Skeletal muscle tissue (tissue), 4 donors: ENCODE measurements around the gene PDCD7. TPM values are rescaled to one million over a fixed set of nuclear protein-coding genes. Genes with fewer than 3 reads are reported as not detected.

Experiments
- H3K27ac ChIP-seq: one replicate; pipeline ENCODE4 v1.7.0; 2013; ENCODE audit warnings: mild to moderate bottlenecking, low read depth, low read length, inconsistent platforms
- H3K27me3 ChIP-seq, 3 donors: one replicate each; pipeline ENCODE4 v1.7.0; 2013; ENCODE audit warnings: low read length in 3 of 3; ENCODE audit not compliant: control insufficient read depth in 3 of 3, insufficient read depth in 3 of 3
- H3K36me3 ChIP-seq, 3 donors: one replicate each; pipeline ENCODE4 v1.7.0; 2013; ENCODE audit warnings: low read length in 3 of 3; ENCODE audit not compliant: control insufficient read depth in 3 of 3, insufficient read depth in 3 of 3
- H3K4me1 ChIP-seq, 3 donors: one replicate each; pipeline ENCODE4 v1.7.0; 2013; ENCODE audit warnings: low read length in 3 of 3, mild to moderate bottlenecking in 3 of 3; ENCODE audit not compliant: control insufficient read depth in 3 of 3, insufficient read depth in 3 of 3
- H3K4me3 ChIP-seq, 3 donors: one replicate each; pipeline ENCODE4 v1.7.0; 2013; ENCODE audit warnings: low read length in 3 of 3
- H3K9ac ChIP-seq, 3 donors: one replicate each; pipeline ENCODE4 v1.7.0; 2013; ENCODE audit warnings: low read length in 3 of 3, mild to moderate bottlenecking in 3 of 3, moderate library complexity in 2 of 3, low read depth in 1 of 3
- H3K9me3 ChIP-seq, 3 donors: one replicate each; pipeline ENCODE4 v1.7.0; 2013; ENCODE audit warnings: low read length in 3 of 3; ENCODE audit not compliant: control insufficient read depth in 3 of 3
- total RNA-seq: library from RNA; depleted of rRNA; stranded (reverse); fragments of >200 nt; gene quantifications from one replicate; pipeline ENCODE4 v1.2.3, GENCODE V29; 2014
- donor health status: Osteomylitis.

PDCD7 gene
- total RNA-seq, 1 donor from 2014 or later: 11.5 TPM

DNA sequence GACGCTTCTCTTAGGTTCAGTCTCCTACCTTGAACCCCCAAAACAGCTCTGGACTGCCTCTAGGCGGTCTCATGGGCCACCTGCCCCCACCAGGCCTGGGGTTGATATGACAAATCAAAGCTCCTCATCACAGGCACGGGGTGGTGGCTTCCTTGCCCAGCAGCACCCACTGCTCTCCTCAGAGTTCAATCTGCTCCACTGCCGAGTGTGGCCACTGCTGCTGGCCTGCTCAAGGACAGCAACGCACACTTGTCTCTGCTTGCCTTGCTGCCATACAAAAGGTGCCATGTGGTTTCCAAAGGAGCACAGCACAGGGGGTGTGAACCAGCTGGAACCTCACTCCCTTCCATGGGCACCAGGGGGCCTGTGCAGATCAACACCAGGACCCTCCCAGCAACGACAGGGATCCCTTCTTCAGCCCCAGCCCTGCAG, 46.9 kb downstream of the PDCD7 start:
- Histone ChIP-seq H3K27me3 (peaks cover 0 to 10% (median 0%) of the 10 kb centered on the region in 3 donors), H3K9ac (no peak overlapping the region), H3K36me3 (peaks cover 0 to 2% (median 0%) of the 10 kb centered on the region in 3 donors), H3K9me3 (no peaks in the 10 kb centered on the region), H3K4me1 (peaks cover 51 to 80% (median 64%) of the 10 kb centered on the region in 3 donors), H3K4me3 (no peak overlapping the region), H3K27ac (peak overlapping the region; percentile 45)

DNA sequence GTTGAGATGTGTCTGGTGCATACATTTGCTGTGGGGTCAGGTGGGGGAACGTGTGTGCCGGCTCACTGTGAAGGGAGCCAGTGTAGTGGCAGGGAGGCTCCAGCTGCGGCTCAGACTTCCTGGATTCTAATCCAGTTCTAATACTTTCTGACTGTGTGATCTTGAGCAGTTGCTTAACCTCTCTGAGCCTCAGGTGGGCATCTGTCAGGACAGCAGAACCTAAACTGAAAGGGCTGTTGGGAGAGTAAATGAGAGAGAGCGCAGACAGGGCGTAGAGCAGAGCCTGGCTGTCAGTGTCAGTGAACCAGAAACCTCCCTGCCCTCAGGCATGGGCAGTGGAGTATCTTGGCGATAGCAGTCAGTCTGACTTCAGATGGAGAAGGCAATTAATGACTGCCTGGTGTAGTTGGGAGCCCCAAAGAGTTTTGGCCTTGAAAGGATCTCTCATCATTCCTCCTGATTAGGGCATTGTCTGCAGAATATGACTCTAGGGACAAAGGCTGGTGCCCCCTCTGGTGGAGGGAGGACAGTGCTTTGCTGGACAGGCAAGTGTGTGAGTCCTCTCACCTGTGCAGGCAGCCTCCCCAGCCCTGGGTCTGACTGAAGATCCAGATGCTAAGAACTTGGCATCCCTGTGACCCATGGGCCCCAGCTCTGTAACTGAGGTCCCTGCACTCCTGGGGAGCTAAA, 47.5 kb downstream of the PDCD7 start:
- Histone ChIP-seq H3K9me3 (no peaks in the 10 kb centered on the region), H3K4me1 (peaks cover 57 to 85% (median 66%) of the 10 kb centered on the region in 3 donors), H3K36me3 (peaks cover 0 to 2% (median 0%) of the 10 kb centered on the region in 3 donors), H3K4me3 (no peak overlapping the region), H3K27ac (peak overlapping the region; percentile 45), H3K9ac (peak overlapping the region; percentile 38 to 58 (median 40)), H3K27me3 (peaks cover 0 to 10% (median 0%) of the 10 kb centered on the region in 3 donors)

DNA sequence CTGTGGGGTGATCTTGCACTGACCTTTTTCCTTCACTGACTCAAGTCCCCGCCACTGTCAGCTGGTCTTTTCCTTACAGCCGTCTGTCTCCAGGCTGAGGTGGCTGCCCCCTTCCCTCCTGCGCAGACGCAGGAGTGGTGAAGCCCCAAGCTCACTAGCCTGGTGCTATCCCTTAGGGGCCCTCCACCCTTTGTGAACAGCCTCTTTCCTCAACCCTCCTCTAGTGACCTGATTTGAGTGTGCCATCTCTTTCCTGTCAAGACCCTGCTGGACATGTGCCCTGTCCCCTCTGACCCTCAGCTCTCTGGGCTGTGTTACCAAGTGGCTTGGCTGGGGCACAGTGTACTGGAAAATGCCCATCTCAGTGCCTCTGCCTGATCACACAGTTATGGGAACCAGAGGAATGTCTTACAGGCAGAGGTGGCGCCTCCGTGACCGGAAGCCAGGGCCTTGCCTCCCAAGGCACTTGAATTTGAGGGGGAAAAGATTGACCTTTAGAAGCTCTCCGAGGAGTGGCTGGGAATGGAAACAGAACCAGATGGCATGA, 48.3 kb downstream of the PDCD7 start:
- Histone ChIP-seq H3K9me3 (no peaks in the 10 kb centered on the region), H3K4me1 (peaks cover 59 to 88% (median 67%) of the 10 kb centered on the region in 3 donors), H3K27me3 (peaks cover 0 to 10% (median 0%) of the 10 kb centered on the region in 3 donors), H3K4me3 (no peak overlapping the region), H3K9ac (peak overlapping the region; percentile 40 to 64 (median 58)), H3K36me3 (peaks cover 0 to under 1% (median 0%) of the 10 kb centered on the region in 3 donors), H3K27ac (peak overlapping the region; percentile 45)

DNA sequence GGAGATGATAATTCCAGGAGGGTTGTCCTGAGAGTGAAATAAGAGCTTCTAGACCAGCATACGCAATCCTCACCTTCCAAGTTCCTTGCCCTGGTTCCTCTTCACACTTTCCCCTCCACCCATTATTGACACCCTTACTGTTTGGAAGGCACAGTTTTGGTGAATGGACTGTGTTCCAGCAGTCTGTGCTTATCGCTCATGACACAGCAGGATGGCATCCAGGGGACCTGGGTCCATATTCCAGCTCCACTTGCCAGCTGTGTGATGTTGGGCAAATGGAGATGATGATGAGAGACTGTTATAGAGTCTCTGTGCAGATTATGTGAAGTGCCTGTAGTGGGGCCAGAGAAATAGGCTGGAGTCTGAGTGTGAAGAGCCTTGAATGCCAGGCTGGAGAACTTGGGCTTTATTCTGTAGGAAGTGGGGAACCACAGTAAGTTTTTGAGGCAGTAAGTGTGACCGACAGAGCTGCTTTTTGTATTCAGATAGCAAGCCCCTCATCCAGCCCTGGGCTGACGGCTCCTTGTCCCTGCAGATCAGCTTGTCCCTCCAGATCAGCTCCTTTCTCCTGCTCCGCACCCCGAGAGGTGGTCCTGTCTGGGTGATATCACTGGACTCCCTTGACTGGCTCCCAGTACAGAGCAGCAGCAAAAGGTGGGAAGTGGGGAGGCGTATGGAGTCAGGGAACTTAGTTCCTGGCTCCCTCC, 49.0 kb downstream of the PDCD7 start:
- H3K9ac ChIP-seq: no peak overlapping the region
- peaks cover 54 to 87% (median 66%) of the 10 kb centered on the region in 3 donors for H3K4me1 ChIP-seq
- H3K36me3 ChIP-seq: no peaks in the 10 kb centered on the region

DNA sequence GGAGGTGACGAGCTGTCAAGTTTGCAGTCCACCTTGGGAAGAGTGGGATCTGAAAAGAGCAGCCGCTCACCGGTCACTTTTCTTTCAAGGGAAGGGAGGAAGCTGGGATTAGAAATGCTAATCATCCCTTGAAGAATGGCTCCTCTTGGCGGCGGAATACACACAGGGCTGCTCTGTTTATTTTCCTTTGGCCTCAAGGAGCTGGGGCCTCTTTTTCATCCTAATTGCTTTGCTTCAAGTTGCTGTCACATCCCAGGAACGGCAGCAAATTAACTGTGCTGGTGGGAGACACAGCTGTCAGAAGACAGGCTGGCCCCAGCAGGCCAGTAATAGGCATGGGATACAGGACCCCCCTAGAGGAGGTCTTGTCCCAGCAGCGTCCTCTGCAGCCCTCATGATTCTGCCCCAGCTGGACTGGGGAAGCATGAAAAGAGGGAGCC, 50.3 kb downstream of the PDCD7 start:
- Histone ChIP-seq H3K9me3 (no peaks in the 10 kb centered on the region), H3K27me3 (peaks cover 0 to 10% (median 0%) of the 10 kb centered on the region in 3 donors), H3K9ac (no peak overlapping the region), H3K4me1 (peaks cover 52 to 86% (median 64%) of the 10 kb centered on the region in 3 donors), H3K4me3 (peak overlapping the region in 1 of 3 donors; percentile 25), H3K36me3 (no peaks in the 10 kb centered on the region), H3K27ac (no peak overlapping the region)

More for the DNA sequence above, 49.0 kb downstream of the PDCD7 start:
- Histone ChIP-seq H3K9me3 (no peaks in the 10 kb centered on the region), H3K4me3 (no peak overlapping the region), H3K27me3 (peaks cover 0 to 10% (median 0%) of the 10 kb centered on the region in 3 donors), H3K27ac (peak overlapping the region; percentile 45)

DNA sequence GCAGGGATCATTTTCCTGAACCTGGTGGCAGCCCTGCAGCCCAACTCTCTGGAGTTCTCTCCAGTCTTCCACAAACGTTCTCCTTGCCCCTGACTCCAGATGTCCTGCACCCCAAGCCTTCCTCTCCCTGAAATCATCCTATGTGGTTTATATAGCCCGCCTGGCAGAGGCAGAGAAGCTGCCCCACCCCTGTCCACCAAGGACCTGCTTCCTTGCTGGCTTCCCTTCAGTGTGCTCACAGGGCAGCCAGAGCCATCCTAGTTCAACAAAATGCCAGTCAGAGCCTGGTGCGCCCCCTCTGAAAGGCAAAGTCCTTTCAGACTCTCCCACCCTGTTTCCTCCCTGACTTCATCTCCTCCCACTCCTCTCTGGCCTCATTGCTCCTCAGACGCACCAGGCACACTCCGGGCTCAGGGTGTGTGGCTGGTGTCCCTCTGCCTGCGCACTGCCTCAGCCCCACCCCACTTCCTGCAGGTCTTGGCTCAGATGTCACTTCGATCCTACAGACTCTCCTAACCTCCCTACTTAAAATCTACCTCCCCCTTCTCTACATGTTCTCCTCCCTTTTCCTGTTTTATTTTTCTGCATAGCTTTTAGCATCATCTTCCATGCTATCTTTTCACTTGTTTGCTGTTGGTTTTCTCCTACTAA, 51.2 kb downstream of the PDCD7 start:
- Histone ChIP-seq H3K36me3 (no peaks in the 10 kb centered on the region), H3K9me3 (no peaks in the 10 kb centered on the region), H3K27me3 (peaks cover 0 to 10% (median 3%) of the 10 kb centered on the region in 3 donors), H3K4me1 (peaks cover 51 to 86% (median 63%) of the 10 kb centered on the region in 3 donors), H3K4me3 (no peak overlapping the region), H3K9ac (peak overlapping the region in 2 of 3 donors; percentile 14 to 60), H3K27ac (no peak overlapping the region)

DNA sequence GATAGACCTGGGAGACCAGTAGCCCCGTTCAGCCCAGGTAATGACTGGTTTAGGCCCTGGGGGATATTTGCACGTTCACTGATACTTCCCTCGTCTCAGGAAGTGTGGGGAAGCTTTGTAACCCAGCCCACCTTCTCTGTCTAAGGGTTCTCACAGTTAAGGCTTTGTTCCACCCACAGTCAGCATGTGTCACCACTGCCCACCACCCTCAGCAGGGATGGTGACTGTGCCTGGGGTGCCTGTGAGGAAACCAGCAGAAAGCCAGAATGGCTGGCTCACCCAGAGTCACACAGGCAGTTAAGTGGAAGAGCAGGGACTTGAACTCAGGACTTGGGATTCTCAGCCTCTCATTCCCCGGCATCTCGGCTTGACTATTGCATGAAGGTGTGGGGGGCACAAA, 51.9 kb downstream of the PDCD7 start:
- peaks cover 0 to 15% (median 3%) of the 10 kb centered on the region in 3 donors for H3K27me3 ChIP-seq
- H3K9ac ChIP-seq: peak overlapping the region in 1 of 3 donors; percentile 16
- no peak overlapping the region for H3K4me3 ChIP-seq
- no peak overlapping the region for H3K27ac ChIP-seq
- H3K4me1 ChIP-seq: peaks cover 52 to 87% (median 60%) of the 10 kb centered on the region in 3 donors
- H3K36me3 ChIP-seq: no peaks in the 10 kb centered on the region
- H3K9me3 ChIP-seq: no peaks in the 10 kb centered on the region

DNA sequence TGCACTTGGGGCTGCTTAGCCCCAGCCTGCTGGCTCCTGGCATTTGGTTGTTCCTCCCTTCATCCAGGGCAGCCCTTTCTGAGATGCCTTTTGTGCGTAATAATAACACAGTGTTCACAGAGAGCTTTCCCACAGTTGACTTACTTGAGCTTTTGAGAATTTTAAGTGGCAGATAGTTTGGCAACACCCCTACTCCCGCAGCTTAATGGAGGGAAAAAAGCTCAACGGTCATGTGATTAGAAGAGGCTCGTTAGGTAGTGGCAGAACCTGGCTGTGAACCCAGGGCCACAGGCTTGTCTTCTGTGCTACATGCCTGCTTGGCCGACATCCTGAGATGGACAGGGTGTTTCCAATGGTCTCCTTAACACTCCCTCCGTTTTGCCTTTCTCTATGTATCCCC, 52.3 kb downstream of the PDCD7 start:
- Histone ChIP-seq H3K27ac (no peak overlapping the region), H3K4me1 (peaks cover 53 to 83% (median 60%) of the 10 kb centered on the region in 3 donors)

DNA sequence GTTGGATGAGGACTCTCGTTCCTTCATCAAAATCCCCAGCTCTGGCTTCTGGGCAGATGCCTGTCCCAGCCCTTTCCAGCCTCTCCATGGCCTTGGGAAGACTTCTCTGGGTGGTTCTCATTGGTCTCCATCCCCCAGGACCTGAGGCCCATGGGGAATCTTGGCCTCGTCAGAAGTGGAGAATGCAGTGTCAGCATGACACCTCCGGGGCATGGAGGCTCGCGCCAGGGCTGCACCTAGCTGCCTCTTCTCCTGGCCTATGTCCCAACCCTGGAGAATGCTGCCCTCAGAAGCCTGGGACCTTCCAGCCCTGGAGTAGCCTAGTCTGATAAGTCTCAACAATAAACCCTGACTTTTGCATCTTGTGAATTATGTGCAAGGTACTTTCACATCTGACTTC, 54.0 kb downstream of the PDCD7 start:
- Histone ChIP-seq H3K27me3 (peaks cover 0 to 8% (median 3%) of the 10 kb centered on the region in 3 donors), H3K36me3 (no peaks in the 10 kb centered on the region), H3K27ac (no peak overlapping the region), H3K9me3 (no peaks in the 10 kb centered on the region), H3K4me3 (no peak overlapping the region), H3K4me1 (peaks cover 46 to 66% (median 47%) of the 10 kb centered on the region in 3 donors), H3K9ac (no peak overlapping the region)

More for the DNA sequence above, 52.3 kb downstream of the PDCD7 start:
- Histone ChIP-seq H3K4me3 (no peak overlapping the region), H3K36me3 (no peaks in the 10 kb centered on the region), H3K9ac (no peak overlapping the region), H3K9me3 (no peaks in the 10 kb centered on the region), H3K27me3 (peaks cover 0 to 15% (median 3%) of the 10 kb centered on the region in 3 donors)
